HG02588 (cell line): ENCODE results near the gene INTS1.

Source experiments
- ATAC-seq: cut with Tn5 transposase; IDR thresholded peaks from one replicate; pipeline ENCODE4 v1.9.1; 2021; ENCODE audit warnings: mild to moderate bottlenecking, moderate library complexity; ENCODE audit not compliant: unreplicated experiment

The INTS1 gene

GRCh38 chr7:1466524-1467271, 37.5 kb downstream of the INTS1 start:
- no peak for ATAC-seq

- ATAC-seq, result no peak
Measured at GRCh38 chr7:1464694-1465093, 39.5 kb downstream of the INTS1 start.

- no peak for ATAC-seq
Measured at GRCh38 chr7:1463676-1464223, 40.4 kb downstream of the INTS1 start.

GRCh38 chr7:1461646-1462375, 42.4 kb downstream of the INTS1 start:
- no peak for ATAC-seq

GRCh38 chr7:1460821-1461645, 43.2 kb downstream of the INTS1 start:
- no peak for ATAC-seq

- no peak for ATAC-seq
Measured at GRCh38 chr7:1459920-1460820, 44.0 kb downstream of the INTS1 start.

GRCh38 chr7:1459512-1459892, 44.7 kb downstream of the INTS1 start:
- peak; percentile 94 for ATAC-seq

- ATAC-seq, result no peak
Measured at GRCh38 chr7:1458683-1459511, 45.3 kb downstream of the INTS1 start, which contains the start of gene MICALL2. Gene MICALL2 (minus strand): TSS chr7:1459470. CDS start chr7:1459326, 144 bp downstream.

- ATAC-seq, result no peak
Measured at GRCh38 chr7:1457949-1458682, 46.1 kb downstream of the INTS1 start.

- no peak for ATAC-seq
Measured at GRCh38 chr7:1457059-1457948, 46.9 kb downstream of the INTS1 start.

- no peak for ATAC-seq
Measured at GRCh38 chr7:1455955-1456354, 48.2 kb downstream of the INTS1 start.

GRCh38 chr7:1455241-1455939, 48.8 kb downstream of the INTS1 start:
- no peak for ATAC-seq

GRCh38 chr7:1454542-1454941, 49.6 kb downstream of the INTS1 start:
- ATAC-seq, result no peak

GRCh38 chr7:1452205-1452604, 52.0 kb downstream of the INTS1 start:
- no peak for ATAC-seq

- ATAC-seq, result no peak
Measured at GRCh38 chr7:1450987-1451386, 53.2 kb downstream of the INTS1 start.

GRCh38 chr7:1450431-1450830, 53.8 kb downstream of the INTS1 start:
- ATAC-seq, result no peak

- no peak for ATAC-seq
Measured at GRCh38 chr7:1449951-1450350, 54.2 kb downstream of the INTS1 start.
